GM23338 (cell line): Measurements from ENCODE around the gene ZNF45. TPM values are rescaled to one million over a fixed set of nuclear protein-coding genes. Genes with fewer than 3 reads are reported as not detected.

Experiments
- ATAC-seq: fragments of 200-7000 bp; cut with Tn5 transposase; 3 replicates; pipeline ENCODE4 v1.9.1; 2020
- DNase-seq: peaks from one replicate; pipeline ENCODE4 v3.0.0-alpha.2; 2015; ENCODE audit warnings: low spot score
- H2AFZ ChIP-seq: fragments of 200-600 bp; sonication (generic); 2 replicates; pipeline ENCODE4 v1.8.0; 2016; ENCODE audit warnings: antibody characterized with exemption, mild to moderate bottlenecking, moderate library complexity
- H3F3A ChIP-seq: fragments of 200-600 bp; sonication (generic); replicated peaks from 2 replicates; pipeline ENCODE4 v1.8.0; 2017; ENCODE audit warnings: antibody characterized with exemption, mixed run types, low read depth
- H3K27ac ChIP-seq: fragments of 200-600 bp; sonication (generic); 2 replicates; pipeline ENCODE4 v1.6.1; 2016; ENCODE audit warnings: low read depth
- H3K27me3 ChIP-seq: fragments of 200-600 bp; sonication (generic); 2 replicates; pipeline ENCODE4 v1.8.0; 2016; ENCODE audit warnings: mild to moderate bottlenecking, mixed run types, moderate library complexity; ENCODE audit not compliant: insufficient read depth
- H3K36me3 ChIP-seq: fragments of 200-600 bp; sonication (generic); 2 replicates; pipeline ENCODE4 v1.8.0; 2016; ENCODE audit warnings: mild to moderate bottlenecking; ENCODE audit not compliant: insufficient read depth
- H3K4me1 ChIP-seq: fragments of 200-600 bp; sonication (generic); 2 replicates; pipeline ENCODE4 v1.8.0; 2016; ENCODE audit warnings: mild to moderate bottlenecking, moderate library complexity; ENCODE audit not compliant: insufficient read depth
- H3K4me2 ChIP-seq: fragments of 200-600 bp; sonication (generic); 2 replicates; pipeline ENCODE4 v1.7.1; 2017; ENCODE audit warnings: mixed run types
- H3K4me3 ChIP-seq: fragments of 200-600 bp; sonication (generic); 2 replicates; pipeline ENCODE4 v1.6.1; 2016; ENCODE audit warnings: mixed run types
- H3K79me2 ChIP-seq: fragments of 200-600 bp; sonication (generic); replicated peaks from 2 replicates; pipeline ENCODE4 v1.8.0; 2017; ENCODE audit warnings: mild to moderate bottlenecking; ENCODE audit not compliant: insufficient read depth
- H3K9me2 ChIP-seq: fragments of 200-600 bp; sonication (generic); 2 replicates; pipeline ENCODE4 v1.8.0; 2017; ENCODE audit not compliant: insufficient read depth
- H4K20me1 ChIP-seq: fragments of 200-600 bp; sonication (generic); replicated peaks from 2 replicates; pipeline ENCODE4 v1.8.0; 2017; ENCODE audit warnings: mild to moderate bottlenecking; ENCODE audit not compliant: insufficient read depth
- H3K27ac Mint-ChIP-seq: 2 replicates; pipeline ENCODE4 v1.8.0; 2020; ENCODE audit warnings: inconsistent platforms, mild to moderate bottlenecking, moderate library complexity, mixed read lengths
- H3K27me3 Mint-ChIP-seq: 3 replicates; pipeline ENCODE4 v1.8.0; 2022; ENCODE audit warnings: low read depth, mild to moderate bottlenecking, moderate library complexity, mixed read lengths, inconsistent platforms; ENCODE audit not compliant: insufficient read depth, poor library complexity
- H3K36me3 Mint-ChIP-seq: 3 replicates; pipeline ENCODE4 v1.8.0; 2021; ENCODE audit warnings: low read depth, mild to moderate bottlenecking, inconsistent platforms, moderate library complexity, mixed read lengths
- H3K4me1 Mint-ChIP-seq: 3 replicates; pipeline ENCODE4 v1.8.0; 2020; ENCODE audit warnings: mild to moderate bottlenecking, inconsistent platforms, mixed read lengths
- H3K4me3 Mint-ChIP-seq: 3 replicates; pipeline ENCODE4 v1.8.0; 2021; ENCODE audit warnings: moderate library complexity, mild to moderate bottlenecking, inconsistent platforms, mixed read lengths
- H3K9me3 Mint-ChIP-seq: 3 replicates; pipeline ENCODE4 v1.8.0; 2020; ENCODE audit warnings: moderate library complexity, mild to moderate bottlenecking, inconsistent platforms, mixed read lengths
- EZH2 ChIP-seq: fragments of 200-600 bp; sonication (generic); IDR thresholded peaks from one replicate; pipeline ENCODE4 v1.8.0; 2017; ENCODE audit warnings: antibody characterized with exemption, mild to moderate bottlenecking, low read depth; ENCODE audit not compliant: unreplicated experiment
- EZH2phosphoT487 ChIP-seq: fragments of 200-600 bp; sonication (generic); IDR thresholded peaks from one replicate; pipeline ENCODE4 v1.8.1; 2018; ENCODE audit warnings: antibody characterized with exemption; ENCODE audit not compliant: unreplicated experiment
- NANOG ChIP-seq: IDR thresholded peaks from 2 replicates; pipeline ENCODE4 v1.6.1; 2016; ENCODE audit warnings: antibody characterized with exemption, borderline replicate concordance
- POLR2AphosphoS5 ChIP-seq: IDR thresholded peaks from 2 replicates; pipeline ENCODE4 v1.6.1; 2016; ENCODE audit warnings: antibody characterized with exemption, low read depth
- ZNF114 ChIP-seq: fragments of 250-450 bp; sonication (Bioruptor Pico); IDR thresholded peaks from 2 replicates; pipeline ENCODE4 v1.5.0; 2020; ENCODE audit warnings: mild to moderate bottlenecking, moderate library complexity
- ZNF331 ChIP-seq: fragments of 250-450 bp; sonication (Bioruptor Pico); IDR thresholded peaks from 2 replicates; pipeline ENCODE4 v1.5.0; 2020; ENCODE audit warnings: low read depth, mild to moderate bottlenecking, moderate library complexity
- polyA plus RNA-seq: library from polyadenylated mRNA; unstranded; fragments of >200 nt; fragmentation: Nextera tagmentation; extraction: Ambion mirVana; gene quantifications from 2 replicates; pipeline ENCODE4 v1.2.1, GENCODE V29; 2016
- total RNA-seq: library from RNA; depleted of rRNA; stranded (reverse); fragments of >200 nt; shearing (Covaris generic); gene quantifications from 2 replicates; pipeline ENCODE4 v1.2.3, GENCODE V29; 2014
- TF ChIP-seq, protein P1 (sequence below): IDR thresholded peaks from 2 replicates; pipeline ENCODE4 v1.6.1; 2016; ENCODE audit warnings: antibody characterized with exemption
- TF ChIP-seq, protein P2 (sequence below): IDR thresholded peaks from one replicate; pipeline ENCODE4 v1.6.1; 2018; ENCODE audit warnings: antibody characterized with exemption; ENCODE audit not compliant: unreplicated experiment
- TF ChIP-seq, protein P3 (sequence below): fragments of 250-450 bp; sonication (Bioruptor Pico); IDR thresholded peaks from 2 replicates; pipeline ENCODE4 v1.5.0; 2020; ENCODE audit warnings: mild to moderate bottlenecking, moderate library complexity

Gene ZNF45
- total and polyA plus RNA-seq, 2 experiments from 2014 or later = 3.3 to 9.6 TPM

DNA sequence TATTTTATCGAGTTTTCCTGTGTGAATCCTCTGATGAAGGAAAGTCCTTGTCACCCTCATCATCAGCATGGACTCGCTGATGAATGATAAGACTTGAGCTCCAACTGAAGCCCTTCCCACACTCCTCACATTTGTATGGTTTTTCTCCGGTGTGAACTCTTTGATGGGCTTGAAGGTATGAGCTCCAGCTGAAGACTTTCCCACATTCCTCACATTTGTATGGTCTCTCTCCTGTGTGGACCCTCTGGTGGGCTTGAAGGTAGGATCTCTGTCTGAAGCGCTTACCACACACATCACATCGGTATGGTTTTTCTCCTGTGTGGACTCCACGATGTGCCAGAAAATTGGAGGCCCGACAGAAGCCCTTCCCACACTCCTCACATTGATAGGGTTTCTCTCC, 21.7 kb downstream of the ZNF45 start (continued):
- TF ChIP-seq, protein P1, sequence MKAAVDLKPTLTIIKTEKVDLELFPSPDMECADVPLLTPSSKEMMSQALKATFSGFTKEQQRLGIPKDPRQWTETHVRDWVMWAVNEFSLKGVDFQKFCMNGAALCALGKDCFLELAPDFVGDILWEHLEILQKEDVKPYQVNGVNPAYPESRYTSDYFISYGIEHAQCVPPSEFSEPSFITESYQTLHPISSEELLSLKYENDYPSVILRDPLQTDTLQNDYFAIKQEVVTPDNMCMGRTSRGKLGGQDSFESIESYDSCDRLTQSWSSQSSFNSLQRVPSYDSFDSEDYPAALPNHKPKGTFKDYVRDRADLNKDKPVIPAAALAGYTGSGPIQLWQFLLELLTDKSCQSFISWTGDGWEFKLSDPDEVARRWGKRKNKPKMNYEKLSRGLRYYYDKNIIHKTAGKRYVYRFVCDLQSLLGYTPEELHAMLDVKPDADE = no peak

DNA sequence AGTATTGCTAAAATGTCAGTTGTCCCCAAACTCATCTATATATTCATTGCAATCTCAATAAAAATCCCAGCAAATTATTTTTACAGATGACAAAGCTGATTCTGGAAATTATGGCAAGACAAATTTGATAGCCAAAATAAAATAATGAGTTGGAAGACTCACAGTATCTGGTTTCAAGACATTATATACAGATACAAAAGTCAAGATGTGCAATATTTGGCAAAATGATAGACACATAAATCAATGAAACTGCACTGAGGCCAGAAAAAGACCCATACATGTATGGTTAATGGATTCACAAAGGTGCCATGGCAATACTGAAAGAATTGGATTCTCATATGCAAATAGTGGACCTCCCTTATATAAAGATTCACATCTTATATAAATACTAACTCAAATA, 24.2 kb downstream of the ZNF45 start:
- Histone ChIP-seq H3K4me1 (no peaks in the 10 kb centered on the region), H2AFZ (no peak overlapping the region), H3K4me3 (no peak overlapping the region), H3K27me3 (no peaks in the 10 kb centered on the region), H3K9me2 (no peaks in the 10 kb centered on the region), H4K20me1 (no peaks in the 10 kb centered on the region), H3K79me2 (no peaks in the 10 kb centered on the region), H3K27ac (no peak overlapping the region), H3K36me3 (peaks cover 43% of the 10 kb centered on the region), H3K4me2 (no peak overlapping the region), H3F3A (no peaks in the 10 kb centered on the region)
- TF ChIP-seq, protein P2, sequence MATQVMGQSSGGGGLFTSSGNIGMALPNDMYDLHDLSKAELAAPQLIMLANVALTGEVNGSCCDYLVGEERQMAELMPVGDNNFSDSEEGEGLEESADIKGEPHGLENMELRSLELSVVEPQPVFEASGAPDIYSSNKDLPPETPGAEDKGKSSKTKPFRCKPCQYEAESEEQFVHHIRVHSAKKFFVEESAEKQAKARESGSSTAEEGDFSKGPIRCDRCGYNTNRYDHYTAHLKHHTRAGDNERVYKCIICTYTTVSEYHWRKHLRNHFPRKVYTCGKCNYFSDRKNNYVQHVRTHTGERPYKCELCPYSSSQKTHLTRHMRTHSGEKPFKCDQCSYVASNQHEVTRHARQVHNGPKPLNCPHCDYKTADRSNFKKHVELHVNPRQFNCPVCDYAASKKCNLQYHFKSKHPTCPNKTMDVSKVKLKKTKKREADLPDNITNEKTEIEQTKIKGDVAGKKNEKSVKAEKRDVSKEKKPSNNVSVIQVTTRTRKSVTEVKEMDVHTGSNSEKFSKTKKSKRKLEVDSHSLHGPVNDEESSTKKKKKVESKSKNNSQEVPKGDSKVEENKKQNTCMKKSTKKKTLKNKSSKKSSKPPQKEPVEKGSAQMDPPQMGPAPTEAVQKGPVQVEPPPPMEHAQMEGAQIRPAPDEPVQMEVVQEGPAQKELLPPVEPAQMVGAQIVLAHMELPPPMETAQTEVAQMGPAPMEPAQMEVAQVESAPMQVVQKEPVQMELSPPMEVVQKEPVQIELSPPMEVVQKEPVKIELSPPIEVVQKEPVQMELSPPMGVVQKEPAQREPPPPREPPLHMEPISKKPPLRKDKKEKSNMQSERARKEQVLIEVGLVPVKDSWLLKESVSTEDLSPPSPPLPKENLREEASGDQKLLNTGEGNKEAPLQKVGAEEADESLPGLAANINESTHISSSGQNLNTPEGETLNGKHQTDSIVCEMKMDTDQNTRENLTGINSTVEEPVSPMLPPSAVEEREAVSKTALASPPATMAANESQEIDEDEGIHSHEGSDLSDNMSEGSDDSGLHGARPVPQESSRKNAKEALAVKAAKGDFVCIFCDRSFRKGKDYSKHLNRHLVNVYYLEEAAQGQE = no peak
- TF ChIP-seq, protein P1 = no peak
- TF ChIP-seq ZNF114 (CRISPR knock-in tag) (no peak), EZH2 (no peak)
- DNase-seq = no peak
- no peak for ATAC-seq
- peaks cover 96% of the 10 kb centered on the region for H3K9me3 Mint-ChIP-seq
- no peaks in the 10 kb centered on the region for H3K4me1 Mint-ChIP-seq
- H3K36me3 Mint-ChIP-seq = peaks cover 85% of the 10 kb centered on the region
- no peak overlapping the region for H3K4me3 Mint-ChIP-seq
- H3K27ac Mint-ChIP-seq = no peak overlapping the region
- H3K27me3 Mint-ChIP-seq = no peaks in the 10 kb centered on the region

DNA sequence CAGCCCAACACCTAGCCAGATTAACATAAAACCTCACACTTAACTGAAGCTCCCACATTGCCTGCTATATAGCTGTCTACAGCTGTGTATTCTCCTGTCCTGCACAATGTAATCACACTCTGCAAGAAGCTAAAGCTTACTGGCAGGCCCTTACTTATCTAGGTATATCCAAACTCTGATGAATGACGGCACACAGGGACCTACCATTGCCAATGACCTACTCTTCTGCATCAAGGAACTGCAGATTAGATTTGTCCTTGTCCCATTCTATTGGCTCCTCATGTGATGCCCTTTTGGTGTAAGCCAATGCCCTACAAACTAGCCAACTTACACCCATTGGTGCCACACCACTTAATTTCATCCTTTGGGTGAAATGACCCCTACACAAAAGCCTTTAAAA, 26.4 kb downstream of the ZNF45 start:
- Mint-ChIP-seq H3K27me3 (no peaks in the 10 kb centered on the region), H3K9me3 (peaks cover 91% of the 10 kb centered on the region), H3K4me1 (no peaks in the 10 kb centered on the region), H3K27ac (no peak overlapping the region), H3K4me3 (no peak overlapping the region), H3K36me3 (peaks cover 79% of the 10 kb centered on the region)
- Histone ChIP-seq H3K9me2 (no peaks in the 10 kb centered on the region), H2AFZ (no peak overlapping the region), H3K36me3 (peaks cover 33% of the 10 kb centered on the region; the same call in 1 of the 2 replicates), H3K79me2 (no peaks in the 10 kb centered on the region), H3K4me3 (no peak overlapping the region), H3K27me3 (no peaks in the 10 kb centered on the region), H3K27ac (no peak overlapping the region), H3F3A (no peaks in the 10 kb centered on the region), H3K4me1 (no peaks in the 10 kb centered on the region), H3K4me2 (no peak overlapping the region), H4K20me1 (no peaks in the 10 kb centered on the region)
- no peak for ATAC-seq
- no peak for DNase-seq
- TF ChIP-seq, protein P3, sequence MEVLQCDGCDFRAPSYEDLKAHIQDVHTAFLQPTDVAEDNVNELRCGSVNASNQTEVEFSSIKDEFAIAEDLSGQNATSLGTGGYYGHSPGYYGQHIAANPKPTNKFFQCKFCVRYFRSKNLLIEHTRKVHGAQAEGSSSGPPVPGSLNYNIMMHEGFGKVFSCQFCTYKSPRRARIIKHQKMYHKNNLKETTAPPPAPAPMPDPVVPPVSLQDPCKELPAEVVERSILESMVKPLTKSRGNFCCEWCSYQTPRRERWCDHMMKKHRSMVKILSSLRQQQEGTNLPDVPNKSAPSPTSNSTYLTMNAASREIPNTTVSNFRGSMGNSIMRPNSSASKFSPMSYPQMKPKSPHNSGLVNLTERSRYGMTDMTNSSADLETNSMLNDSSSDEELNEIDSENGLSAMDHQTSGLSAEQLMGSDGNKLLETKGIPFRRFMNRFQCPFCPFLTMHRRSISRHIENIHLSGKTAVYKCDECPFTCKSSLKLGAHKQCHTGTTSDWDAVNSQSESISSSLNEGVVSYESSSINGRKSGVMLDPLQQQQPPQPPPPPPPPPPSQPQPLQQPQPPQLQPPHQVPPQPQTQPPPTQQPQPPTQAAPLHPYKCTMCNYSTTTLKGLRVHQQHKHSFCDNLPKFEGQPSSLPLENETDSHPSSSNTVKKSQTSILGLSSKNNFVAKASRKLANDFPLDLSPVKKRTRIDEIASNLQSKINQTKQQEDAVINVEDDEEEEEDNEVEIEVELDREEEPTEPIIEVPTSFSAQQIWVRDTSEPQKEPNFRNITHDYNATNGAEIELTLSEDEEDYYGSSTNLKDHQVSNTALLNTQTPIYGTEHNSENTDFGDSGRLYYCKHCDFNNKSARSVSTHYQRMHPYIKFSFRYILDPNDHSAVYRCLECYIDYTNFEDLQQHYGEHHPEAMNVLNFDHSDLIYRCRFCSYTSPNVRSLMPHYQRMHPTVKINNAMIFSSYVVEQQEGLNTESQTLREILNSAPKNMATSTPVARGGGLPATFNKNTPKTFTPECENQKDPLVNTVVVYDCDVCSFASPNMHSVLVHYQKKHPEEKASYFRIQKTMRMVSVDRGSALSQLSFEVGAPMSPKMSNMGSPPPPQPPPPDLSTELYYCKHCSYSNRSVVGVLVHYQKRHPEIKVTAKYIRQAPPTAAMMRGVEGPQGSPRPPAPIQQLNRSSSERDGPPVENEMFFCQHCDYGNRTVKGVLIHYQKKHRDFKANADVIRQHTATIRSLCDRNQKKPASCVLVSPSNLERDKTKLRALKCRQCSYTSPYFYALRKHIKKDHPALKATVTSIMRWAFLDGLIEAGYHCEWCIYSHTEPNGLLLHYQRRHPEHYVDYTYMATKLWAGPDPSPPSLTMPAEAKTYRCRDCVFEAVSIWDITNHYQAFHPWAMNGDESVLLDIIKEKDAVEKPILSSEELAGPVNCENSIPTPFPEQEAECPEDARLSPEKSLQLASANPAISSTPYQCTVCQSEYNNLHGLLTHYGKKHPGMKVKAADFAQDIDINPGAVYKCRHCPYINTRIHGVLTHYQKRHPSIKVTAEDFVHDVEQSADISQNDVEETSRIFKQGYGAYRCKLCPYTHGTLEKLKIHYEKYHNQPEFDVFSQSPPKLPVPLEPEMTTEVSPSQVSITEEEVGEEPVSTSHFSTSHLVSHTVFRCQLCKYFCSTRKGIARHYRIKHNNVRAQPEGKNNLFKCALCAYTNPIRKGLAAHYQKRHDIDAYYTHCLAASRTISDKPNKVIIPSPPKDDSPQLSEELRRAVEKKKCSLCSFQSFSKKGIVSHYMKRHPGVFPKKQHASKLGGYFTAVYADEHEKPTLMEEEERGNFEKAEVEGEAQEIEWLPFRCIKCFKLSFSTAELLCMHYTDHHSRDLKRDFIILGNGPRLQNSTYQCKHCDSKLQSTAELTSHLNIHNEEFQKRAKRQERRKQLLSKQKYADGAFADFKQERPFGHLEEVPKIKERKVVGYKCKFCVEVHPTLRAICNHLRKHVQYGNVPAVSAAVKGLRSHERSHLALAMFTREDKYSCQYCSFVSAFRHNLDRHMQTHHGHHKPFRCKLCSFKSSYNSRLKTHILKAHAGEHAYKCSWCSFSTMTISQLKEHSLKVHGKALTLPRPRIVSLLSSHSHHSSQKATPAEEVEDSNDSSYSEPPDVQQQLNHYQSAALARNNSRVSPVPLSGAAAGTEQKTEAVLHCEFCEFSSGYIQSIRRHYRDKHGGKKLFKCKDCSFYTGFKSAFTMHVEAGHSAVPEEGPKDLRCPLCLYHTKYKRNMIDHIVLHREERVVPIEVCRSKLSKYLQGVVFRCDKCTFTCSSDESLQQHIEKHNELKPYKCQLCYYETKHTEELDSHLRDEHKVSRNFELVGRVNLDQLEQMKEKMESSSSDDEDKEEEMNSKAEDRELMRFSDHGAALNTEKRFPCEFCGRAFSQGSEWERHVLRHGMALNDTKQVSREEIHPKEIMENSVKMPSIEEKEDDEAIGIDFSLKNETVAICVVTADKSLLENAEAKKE (CRISPR knock-in tag) = no peak
- no peak for TF ChIP-seq POLR2AphosphoS5
- TF ChIP-seq ZNF331 (CRISPR knock-in tag) = no peak
- no peak for TF ChIP-seq ZNF114 (CRISPR knock-in tag)
- TF ChIP-seq NANOG = no peak
- no peak for TF ChIP-seq EZH2phosphoT487
